Kidney tubule cell (primary cell): Measurements from ENCODE around the gene ARHGAP23.

Experiments
- DNase-seq: peaks from one replicate; pipeline ENCODE4 v3.0.0-alpha.2; 2018; ENCODE audit warnings: low spot score

Gene ARHGAP23

GRCh38 chr17:38443356-38444031 lies 15.2 kb downstream of the ARHGAP23 start:
- DNase-seq: no peak

GRCh38 chr17:38444151-38444550 lies 15.9 kb downstream of the ARHGAP23 start:
- DNase-seq: peak; percentile 66

GRCh38 chr17:38447502-38448085 lies 19.3 kb downstream of the ARHGAP23 start:
- DNase-seq: no peak

GRCh38 chr17:38448208-38448771 lies 20.0 kb downstream of the ARHGAP23 start:
- no peak for DNase-seq

- DNase-seq: peak; percentile 54
Observed at GRCh38 chr17:38449364-38449763, 21.1 kb downstream of the ARHGAP23 start.

GRCh38 chr17:38450557-38451029 lies 22.3 kb downstream of the ARHGAP23 start:
- no peak for DNase-seq

- DNase-seq: peak; percentile 78
Observed at GRCh38 chr17:38451030-38451839, 23.0 kb downstream of the ARHGAP23 start.

GRCh38 chr17:38451840-38452529 lies 23.7 kb downstream of the ARHGAP23 start:
- DNase-seq: peak; percentile 61

GRCh38 chr17:38452719-38453118 lies 24.5 kb downstream of the ARHGAP23 start:
- DNase-seq: no peak

GRCh38 chr17:38453951-38454421 lies 25.7 kb downstream of the ARHGAP23 start:
- peak; percentile 72 for DNase-seq

- DNase-seq: peak; percentile 82
Observed at GRCh38 chr17:38454532-38454931, 26.3 kb downstream of the ARHGAP23 start.

GRCh38 chr17:38455288-38455915 lies 27.1 kb downstream of the ARHGAP23 start:
- no peak for DNase-seq

GRCh38 chr17:38456031-38456815 lies 28.0 kb downstream of the ARHGAP23 start:
- no peak for DNase-seq

- no peak for DNase-seq
Observed at GRCh38 chr17:38457577-38458371, 29.5 kb downstream of the ARHGAP23 start.

GRCh38 chr17:38458521-38458920 lies 30.3 kb downstream of the ARHGAP23 start:
- DNase-seq: no peak

- no peak for DNase-seq
Observed at GRCh38 chr17:38459567-38459966, 31.3 kb downstream of the ARHGAP23 start.

GRCh38 chr17:38460082-38460715 lies 31.9 kb downstream of the ARHGAP23 start:
- DNase-seq: no peak

GRCh38 chr17:38460716-38461630 lies 32.7 kb downstream of the ARHGAP23 start:
- no peak for DNase-seq
